ENCODE data around the gene RSRC1.

- no peak for TF ChIP-seq ZMYM4 (CRISPR knock-in tag; IDR thresholded peaks at IDR 0.05)
- no peak for TF ChIP-seq POLR2A (IDR thresholded peaks at IDR 0.05; ENCODE audit: insufficient read depth in 1 of 2, low read depth in 2 of 2, low read length in 2 of 2)
- TF ChIP-seq CTCF (CRISPR knock-in tag; IDR thresholded peaks at IDR 0.05): no peak
- no peak for TF ChIP-seq SSRP1 (CRISPR knock-in tag; IDR thresholded peaks at IDR 0.05)
- TF ChIP-seq, protein P1, sequence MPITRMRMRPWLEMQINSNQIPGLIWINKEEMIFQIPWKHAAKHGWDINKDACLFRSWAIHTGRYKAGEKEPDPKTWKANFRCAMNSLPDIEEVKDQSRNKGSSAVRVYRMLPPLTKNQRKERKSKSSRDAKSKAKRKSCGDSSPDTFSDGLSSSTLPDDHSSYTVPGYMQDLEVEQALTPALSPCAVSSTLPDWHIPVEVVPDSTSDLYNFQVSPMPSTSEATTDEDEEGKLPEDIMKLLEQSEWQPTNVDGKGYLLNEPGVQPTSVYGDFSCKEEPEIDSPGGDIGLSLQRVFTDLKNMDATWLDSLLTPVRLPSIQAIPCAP (CRISPR knock-in tag; IDR thresholded peaks at IDR 0.05; ENCODE audit: low read depth): no peak
- no peak for TF ChIP-seq JUNB (CRISPR knock-in tag; IDR thresholded peaks at IDR 0.05; ENCODE audit: borderline replicate concordance)
- no peak for TF ChIP-seq EP300 (IDR thresholded peaks at IDR 0.05; ENCODE audit: low read depth in 2 of 2, low read length in 2 of 2)
- TF ChIP-seq EP300 (CRISPR knock-in tag; IDR thresholded peaks at IDR 0.05; ENCODE audit: borderline replicate concordance): no peak
- no peak for TF ChIP-seq CEBPB (IDR thresholded peaks at IDR 0.05; ENCODE audit: borderline replicate concordance, low read depth, low read length)
- no peak for TF ChIP-seq EZH2 (conservative IDR thresholded peaks at IDR 0.05; ENCODE audit: low read depth, low read length)
- TF ChIP-seq POLR2AphosphoS5 (IDR thresholded peaks at IDR 0.05; ENCODE audit: low read depth, low read length): no peak
- TF ChIP-seq ZNF124 (CRISPR knock-in tag; IDR thresholded peaks at IDR 0.05): no peak
- no peak for TF ChIP-seq ZKSCAN8 (CRISPR knock-in tag; IDR thresholded peaks at IDR 0.05; ENCODE audit: borderline replicate concordance)
These were observed 361.2 kb downstream of the RSRC1 start for GRCh38 chr3:158470944-158471638.

Data from HepG2 (cell line).